HG03045 (cell line): Measurements from ENCODE around the gene THTPA.
"Not testable (repeated sequence)": the region's sequence is repeated elsewhere in the genome, so short reads cannot be mapped to it uniquely, and the experiment has no call there.

Experiments used
- ATAC-seq: cut with Tn5 transposase; IDR thresholded peaks from one replicate; pipeline ENCODE4 v1.9.1; 2021; ENCODE audit warnings: mild to moderate bottlenecking, moderate library complexity; ENCODE audit not compliant: unreplicated experiment

THTPA gene

GRCh38 chr14:23532658-23533057 lies 23.4 kb upstream of the THTPA start:
- no peak for ATAC-seq

GRCh38 chr14:23533652-23534435 lies 22.2 kb upstream of the THTPA start:
- ATAC-seq, result no peak

- no peak for ATAC-seq
Observed at GRCh38 chr14:23535943-23536342, 20.1 kb upstream of the THTPA start.

GRCh38 chr14:23536494-23536893 lies 19.6 kb upstream of the THTPA start:
- ATAC-seq, result no peak

- ATAC-seq, result not testable (repeated sequence)
Observed at GRCh38 chr14:23536906-23537305, 19.2 kb upstream of the THTPA start.

GRCh38 chr14:23537351-23538049 lies 18.6 kb upstream of the THTPA start:
- ATAC-seq, result no peak

- ATAC-seq, result no peak
Observed at GRCh38 chr14:23538050-23538718, 17.9 kb upstream of the THTPA start.

- no peak for ATAC-seq
Observed at GRCh38 chr14:23538785-23539184, 17.3 kb upstream of the THTPA start.

GRCh38 chr14:23539248-23540140 lies 16.6 kb upstream of the THTPA start:
- ATAC-seq, result no peak

- no peak for ATAC-seq
Observed at GRCh38 chr14:23540141-23540469, 16.0 kb upstream of the THTPA start.

GRCh38 chr14:23542261-23542660 lies 13.8 kb upstream of the THTPA start:
- no peak for ATAC-seq

- no peak for ATAC-seq
Observed at GRCh38 chr14:23543403-23543802, 12.7 kb upstream of the THTPA start.

- ATAC-seq, result no peak
Observed at GRCh38 chr14:23544511-23545447, 11.3 kb upstream of the THTPA start.

GRCh38 chr14:23545740-23546365 lies 10.2 kb upstream of the THTPA start:
- ATAC-seq, result no peak

- ATAC-seq, result no peak
Observed at GRCh38 chr14:23546450-23547035, 9.5 kb upstream of the THTPA start.

- ATAC-seq, result no peak
Observed at GRCh38 chr14:23547924-23548323, 8.1 kb upstream of the THTPA start.

GRCh38 chr14:23548351-23549318 lies 7.4 kb upstream of the THTPA start:
- no peak for ATAC-seq
